WTC11 (cell line): Measurements from ENCODE around the gene PRR23C. TPM values are rescaled to one million over a fixed set of nuclear protein-coding genes. Genes with fewer than 3 reads are reported as not detected.

Experiments
- ATAC-seq: fragments of 200-7000 bp; cut with Tn5 transposase; 2 replicates; pipeline ENCODE4 v1.10.0; 2021; ENCODE audit warnings: mild to moderate bottlenecking, moderate library complexity
- CTCF ChIA-PET: fragments of 300-600 bp; sonication (Branson Sonifier 250); formaldehyde crosslinking; loops from one replicate; lab custom pipeline; 2021; ENCODE audit warnings: antibody characterized with exemption; lab: Charles Lee
- POLR2A ChIA-PET: fragments of 350-600 bp; sonication (Branson Sonifier 250); formaldehyde crosslinking; loops from one replicate; lab custom pipeline; 2021; ENCODE audit warnings: antibody characterized with exemption; lab: Charles Lee
- DNase-seq: peaks from one replicate; pipeline ENCODE4 v3.0.0; 2021; ENCODE audit warnings: low spot score
- H3K27ac Mint-ChIP-seq: 2 replicates; pipeline ENCODE4 v1.8.0; 2021; ENCODE audit warnings: mixed read lengths
- H3K27me3 Mint-ChIP-seq: 2 replicates; pipeline ENCODE4 v1.8.0; 2021; ENCODE audit warnings: low read depth, mild to moderate bottlenecking, moderate library complexity, mixed read lengths
- H3K36me3 Mint-ChIP-seq: 2 replicates; pipeline ENCODE4 v1.8.0; 2021; ENCODE audit warnings: mixed read lengths
- H3K4me1 Mint-ChIP-seq: 2 replicates; pipeline ENCODE4 v1.8.0; 2022; ENCODE audit warnings: mixed read lengths
- H3K4me3 Mint-ChIP-seq: 2 replicates; pipeline ENCODE4 v1.8.0; 2021; ENCODE audit warnings: mild to moderate bottlenecking, moderate library complexity, mixed read lengths
- H3K9me3 Mint-ChIP-seq: 2 replicates; pipeline ENCODE4 v1.8.0; 2021; ENCODE audit warnings: mixed read lengths
- CBFB ChIP-seq: sonication (generic); formaldehyde crosslinking; IDR thresholded peaks from 2 replicates; pipeline ENCODE4 v1.8.1; 2022; ENCODE audit warnings: mild to moderate bottlenecking, low read depth, missing genetic modification reagents
- CREB1 ChIP-seq: sonication (generic); formaldehyde crosslinking; IDR thresholded peaks from 2 replicates; pipeline ENCODE4 v1.8.0; 2023; ENCODE audit warnings: mild to moderate bottlenecking, missing genetic modification reagents
- ETV6 ChIP-seq: sonication (generic); formaldehyde crosslinking; IDR thresholded peaks from 2 replicates; pipeline ENCODE4 v1.8.1; 2022; ENCODE audit warnings: mild to moderate bottlenecking, missing genetic modification reagents
- IRF2 ChIP-seq: sonication (generic); formaldehyde crosslinking; IDR thresholded peaks from 2 replicates; pipeline ENCODE4 v1.8.0; 2022; ENCODE audit warnings: low read depth, missing genetic modification reagents, borderline replicate concordance
- JAZF1 ChIP-seq: fragments of 250-450 bp; sonication (Bioruptor Pico); IDR thresholded peaks from 2 replicates; pipeline ENCODE4 v1.9.0; 2021; ENCODE audit warnings: moderate library complexity, mild to moderate bottlenecking, inconsistent platforms
- KAT7 ChIP-seq: sonication (generic); formaldehyde crosslinking; IDR thresholded peaks from 2 replicates; pipeline ENCODE4 v1.8.1; 2023; ENCODE audit warnings: missing genetic modification reagents, mild to moderate bottlenecking, borderline replicate concordance
- MYBL2 ChIP-seq: sonication (generic); formaldehyde crosslinking; IDR thresholded peaks from 2 replicates; pipeline ENCODE4 v1.8.1; 2023; ENCODE audit warnings: mild to moderate bottlenecking, moderate library complexity, missing genetic modification reagents
- NFE2L1 ChIP-seq: sonication (generic); formaldehyde crosslinking; IDR thresholded peaks from 2 replicates; pipeline ENCODE4 v1.8.1; 2023; ENCODE audit warnings: missing genetic modification reagents
- OVOL2 ChIP-seq: fragments of 250-450 bp; sonication (Bioruptor Pico); IDR thresholded peaks from 2 replicates; pipeline ENCODE4 v1.9.0; 2021; ENCODE audit warnings: mild to moderate bottlenecking, borderline replicate concordance
- RELA ChIP-seq: sonication (generic); formaldehyde crosslinking; IDR thresholded peaks from 2 replicates; pipeline ENCODE4 v1.8.1; 2022; ENCODE audit warnings: missing genetic modification reagents, mild to moderate bottlenecking, borderline replicate concordance
- TEAD1 ChIP-seq: sonication (generic); formaldehyde crosslinking; IDR thresholded peaks from 2 replicates; pipeline ENCODE4 v1.8.0; 2022; ENCODE audit warnings: mild to moderate bottlenecking, missing genetic modification reagents
- TEAD4 ChIP-seq: sonication (generic); formaldehyde crosslinking; IDR thresholded peaks from 2 replicates; pipeline ENCODE4 v1.8.0; 2022; ENCODE audit warnings: mild to moderate bottlenecking, missing genetic modification reagents
- ZNF138 ChIP-seq: sonication (generic); formaldehyde crosslinking; conservative IDR thresholded peaks from 2 replicates; pipeline ENCODE4 v1.8.1; 2022; ENCODE audit warnings: mild to moderate bottlenecking, moderate library complexity, missing genetic modification reagents
- ZNF219 ChIP-seq: sonication (generic); formaldehyde crosslinking; IDR thresholded peaks from 2 replicates; pipeline ENCODE4 v1.8.0; 2023; ENCODE audit warnings: missing genetic modification reagents, mild to moderate bottlenecking, borderline replicate concordance
- ZNF232 ChIP-seq: sonication (generic); formaldehyde crosslinking; IDR thresholded peaks from 2 replicates; pipeline ENCODE4 v1.8.0; 2022; ENCODE audit warnings: mild to moderate bottlenecking, missing genetic modification reagents
- ZNF396 ChIP-seq: fragments of 250-450 bp; sonication (Bioruptor Pico); IDR thresholded peaks from 2 replicates; pipeline ENCODE4 v1.8.0; 2021; ENCODE audit warnings: mild to moderate bottlenecking, moderate library complexity, borderline replicate concordance
- total RNA-seq: library from RNA; stranded (reverse); gene quantifications from 3 replicates; pipeline ENCODE4 v1.2.3, GENCODE V29; 2021
- TF ChIP-seq, protein P1 (sequence below): sonication (generic); formaldehyde crosslinking; IDR thresholded peaks from 2 replicates; pipeline ENCODE4 v1.8.0; 2022; ENCODE audit warnings: mild to moderate bottlenecking, missing genetic modification reagents
- TF ChIP-seq, protein P2 (sequence below): sonication (generic); formaldehyde crosslinking; IDR thresholded peaks from 2 replicates; pipeline ENCODE4 v1.8.1; 2023; ENCODE audit warnings: mild to moderate bottlenecking, moderate library complexity, missing genetic modification reagents
- TF ChIP-seq, protein P3 (sequence below): sonication (generic); formaldehyde crosslinking; IDR thresholded peaks from 2 replicates; pipeline ENCODE4 v1.8.1; 2023; ENCODE audit warnings: mild to moderate bottlenecking, missing genetic modification reagents
- TF ChIP-seq, protein P4 (sequence below): sonication (generic); formaldehyde crosslinking; IDR thresholded peaks from 2 replicates; pipeline ENCODE4 v1.8.0; 2022; ENCODE audit warnings: missing genetic modification reagents
- TF ChIP-seq, protein P5 (sequence below): fragments of 250-450 bp; sonication (Bioruptor Pico); IDR thresholded peaks from 2 replicates; pipeline ENCODE4 v2.1.2; 2022; ENCODE audit warnings: mild to moderate bottlenecking, moderate library complexity
- TF ChIP-seq, protein P6 (sequence below): sonication (generic); formaldehyde crosslinking; IDR thresholded peaks from 2 replicates; pipeline ENCODE4 v1.8.1; 2023; ENCODE audit warnings: mild to moderate bottlenecking, missing genetic modification reagents, moderate library complexity

The PRR23C gene
- total RNA-seq, 1 experiment from 2014 or later, result not detected

DNA sequence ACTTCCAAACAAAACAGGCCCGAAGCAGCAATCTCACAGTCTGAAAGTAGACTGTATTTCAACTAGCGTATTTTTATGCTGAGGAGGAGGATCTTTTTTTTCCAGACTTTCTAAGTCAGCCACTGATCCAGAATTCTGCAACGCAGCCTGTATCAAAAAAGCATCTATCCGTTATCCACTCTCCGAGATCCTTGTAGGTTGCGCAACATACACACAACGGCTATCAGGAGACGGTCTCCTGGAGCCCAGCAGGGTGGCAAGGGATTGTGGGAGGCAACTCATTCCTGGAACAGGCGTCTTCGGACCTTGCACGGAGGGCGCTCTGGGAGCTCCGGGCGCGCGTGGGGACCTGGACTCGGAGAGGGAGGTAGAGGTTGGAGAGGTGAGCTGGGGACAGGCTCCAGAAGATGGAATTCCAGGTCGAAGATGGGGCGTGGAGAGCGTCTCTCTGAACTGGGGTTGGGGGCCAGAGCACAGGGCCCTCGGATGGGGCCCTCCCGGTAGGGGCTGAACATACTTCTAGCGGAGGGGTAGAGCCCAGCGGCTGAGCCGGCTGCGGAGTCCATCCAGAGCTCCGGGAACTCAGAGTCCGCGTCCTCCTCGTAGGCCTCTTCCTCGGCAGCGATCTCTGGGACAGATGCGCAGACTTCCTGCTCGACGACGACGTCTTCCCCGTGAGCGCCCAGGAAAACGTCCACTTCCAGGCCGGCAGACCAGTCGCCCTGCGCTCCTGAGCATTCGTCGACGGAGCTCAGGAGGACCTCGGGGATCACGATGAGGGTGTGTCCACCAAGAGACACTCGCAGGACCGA lies 932 bp downstream of the PRR23C start:
- POLR2A ChIA-PET, result interaction anchor here (0.5 kb wide), 1 partner anchor 383 kb away, joined by 4 read pairs; no protein-coding TSS in a partner anchor
- TF ChIP-seq ZNF232 (no peak), ZNF219 (CRISPR knock-in tag) (no peak), CBFB (CRISPR knock-in tag) (no peak), ZNF138 (CRISPR knock-in tag) (no peak), ZNF396 (no peak), OVOL2 (CRISPR knock-in tag) (no peak)
- TF ChIP-seq, protein P1, sequence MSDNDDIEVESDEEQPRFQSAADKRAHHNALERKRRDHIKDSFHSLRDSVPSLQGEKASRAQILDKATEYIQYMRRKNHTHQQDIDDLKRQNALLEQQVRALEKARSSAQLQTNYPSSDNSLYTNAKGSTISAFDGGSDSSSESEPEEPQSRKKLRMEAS (CRISPR knock-in tag), result no peak
- TF ChIP-seq, protein P2, sequence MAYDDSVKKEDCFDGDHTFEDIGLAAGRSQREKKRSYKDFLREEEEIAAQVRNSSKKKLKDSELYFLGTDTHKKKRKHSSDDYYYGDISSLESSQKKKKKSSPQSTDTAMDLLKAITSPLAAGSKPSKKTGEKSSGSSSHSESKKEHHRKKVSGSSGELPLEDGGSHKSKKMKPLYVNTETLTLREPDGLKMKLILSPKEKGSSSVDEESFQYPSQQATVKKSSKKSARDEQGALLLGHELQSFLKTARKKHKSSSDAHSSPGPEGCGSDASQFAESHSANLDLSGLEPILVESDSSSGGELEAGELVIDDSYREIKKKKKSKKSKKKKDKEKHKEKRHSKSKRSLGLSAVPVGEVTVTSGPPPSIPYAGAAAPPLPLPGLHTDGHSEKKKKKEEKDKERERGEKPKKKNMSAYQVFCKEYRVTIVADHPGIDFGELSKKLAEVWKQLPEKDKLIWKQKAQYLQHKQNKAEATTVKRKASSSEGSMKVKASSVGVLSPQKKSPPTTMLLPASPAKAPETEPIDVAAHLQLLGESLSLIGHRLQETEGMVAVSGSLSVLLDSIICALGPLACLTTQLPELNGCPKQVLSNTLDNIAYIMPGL (CRISPR knock-in tag), result no peak
- TF ChIP-seq, protein P3, sequence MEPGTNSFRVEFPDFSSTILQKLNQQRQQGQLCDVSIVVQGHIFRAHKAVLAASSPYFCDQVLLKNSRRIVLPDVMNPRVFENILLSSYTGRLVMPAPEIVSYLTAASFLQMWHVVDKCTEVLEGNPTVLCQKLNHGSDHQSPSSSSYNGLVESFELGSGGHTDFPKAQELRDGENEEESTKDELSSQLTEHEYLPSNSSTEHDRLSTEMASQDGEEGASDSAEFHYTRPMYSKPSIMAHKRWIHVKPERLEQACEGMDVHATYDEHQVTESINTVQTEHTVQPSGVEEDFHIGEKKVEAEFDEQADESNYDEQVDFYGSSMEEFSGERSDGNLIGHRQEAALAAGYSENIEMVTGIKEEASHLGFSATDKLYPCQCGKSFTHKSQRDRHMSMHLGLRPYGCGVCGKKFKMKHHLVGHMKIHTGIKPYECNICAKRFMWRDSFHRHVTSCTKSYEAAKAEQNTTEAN (CRISPR knock-in tag), result no peak
- TF ChIP-seq, protein P4, sequence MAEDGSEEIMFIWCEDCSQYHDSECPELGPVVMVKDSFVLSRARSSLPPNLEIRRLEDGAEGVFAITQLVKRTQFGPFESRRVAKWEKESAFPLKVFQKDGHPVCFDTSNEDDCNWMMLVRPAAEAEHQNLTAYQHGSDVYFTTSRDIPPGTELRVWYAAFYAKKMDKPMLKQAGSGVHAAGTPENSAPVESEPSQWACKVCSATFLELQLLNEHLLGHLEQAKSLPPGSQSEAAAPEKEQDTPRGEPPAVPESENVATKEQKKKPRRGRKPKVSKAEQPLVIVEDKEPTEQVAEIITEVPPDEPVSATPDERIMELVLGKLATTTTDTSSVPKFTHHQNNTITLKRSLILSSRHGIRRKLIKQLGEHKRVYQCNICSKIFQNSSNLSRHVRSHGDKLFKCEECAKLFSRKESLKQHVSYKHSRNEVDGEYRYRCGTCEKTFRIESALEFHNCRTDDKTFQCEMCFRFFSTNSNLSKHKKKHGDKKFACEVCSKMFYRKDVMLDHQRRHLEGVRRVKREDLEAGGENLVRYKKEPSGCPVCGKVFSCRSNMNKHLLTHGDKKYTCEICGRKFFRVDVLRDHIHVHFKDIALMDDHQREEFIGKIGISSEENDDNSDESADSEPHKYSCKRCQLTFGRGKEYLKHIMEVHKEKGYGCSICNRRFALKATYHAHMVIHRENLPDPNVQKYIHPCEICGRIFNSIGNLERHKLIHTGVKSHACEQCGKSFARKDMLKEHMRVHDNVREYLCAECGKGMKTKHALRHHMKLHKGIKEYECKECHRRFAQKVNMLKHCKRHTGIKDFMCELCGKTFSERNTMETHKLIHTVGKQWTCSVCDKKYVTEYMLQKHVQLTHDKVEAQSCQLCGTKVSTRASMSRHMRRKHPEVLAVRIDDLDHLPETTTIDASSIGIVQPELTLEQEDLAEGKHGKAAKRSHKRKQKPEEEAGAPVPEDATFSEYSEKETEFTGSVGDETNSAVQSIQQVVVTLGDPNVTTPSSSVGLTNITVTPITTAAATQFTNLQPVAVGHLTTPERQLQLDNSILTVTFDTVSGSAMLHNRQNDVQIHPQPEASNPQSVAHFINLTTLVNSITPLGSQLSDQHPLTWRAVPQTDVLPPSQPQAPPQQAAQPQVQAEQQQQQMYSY, result no peak
- Mint-ChIP-seq H3K4me3 (no peak overlapping the region), H3K4me1 (no peaks in the 10 kb centered on the region; the same call in 1 of the 2 replicates), H3K27ac (no peak overlapping the region), H3K36me3 (peaks cover 2% of the 10 kb centered on the region; the same call in 1 of the 2 replicates), H3K27me3 (no peaks in the 10 kb centered on the region; the same call in 1 of the 2 replicates), H3K9me3 (peaks cover 20% of the 10 kb centered on the region)
- no peak for ATAC-seq
- CTCF ChIA-PET, result interaction anchor here (0.6 kb wide), 1 partner anchor 1996 kb away, joined by 3 read pairs; no protein-coding TSS in a partner anchor
- DNase-seq, result no peak

DNA sequence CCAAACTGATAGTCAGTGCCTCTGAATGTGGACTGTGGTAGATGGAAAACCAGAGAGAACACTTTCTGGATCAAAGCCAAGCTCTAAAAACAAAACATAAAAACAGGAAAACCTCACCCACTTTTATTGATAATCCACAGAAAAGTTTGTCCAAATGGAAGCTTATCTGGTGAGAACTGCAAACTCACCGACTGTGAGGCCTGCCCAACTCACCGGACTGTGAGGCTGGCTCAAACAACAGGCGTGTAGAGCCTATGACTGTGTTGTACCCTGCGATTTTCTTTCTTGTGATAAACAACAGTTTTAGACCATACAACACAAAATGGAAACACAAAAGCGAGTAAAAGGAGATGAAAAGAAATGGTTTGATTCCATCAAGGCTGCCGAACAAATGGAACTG lies 7.2 kb downstream of the PRR23C start:
- no peaks in the 10 kb centered on the region; the same call in 1 of the 2 replicates for H3K27me3 Mint-ChIP-seq
- H3K9me3 Mint-ChIP-seq, result no peaks in the 10 kb centered on the region
- DNase-seq (no peak), ATAC-seq (no peak)
- H3K36me3 Mint-ChIP-seq, result no peaks in the 10 kb centered on the region
- TF ChIP-seq ETV6 (no peak), TEAD4 (CRISPR knock-in tag) (no peak), RELA (CRISPR knock-in tag) (no peak), TEAD1 (CRISPR knock-in tag) (no peak), IRF2 (CRISPR knock-in tag) (no peak), KAT7 (CRISPR knock-in tag) (no peak), JAZF1 (CRISPR knock-in tag) (no peak), OVOL2 (CRISPR knock-in tag) (no peak), CREB1 (CRISPR knock-in tag) (no peak), NFE2L1 (no peak), MYBL2 (CRISPR knock-in tag) (no peak)
- TF ChIP-seq, protein P5, sequence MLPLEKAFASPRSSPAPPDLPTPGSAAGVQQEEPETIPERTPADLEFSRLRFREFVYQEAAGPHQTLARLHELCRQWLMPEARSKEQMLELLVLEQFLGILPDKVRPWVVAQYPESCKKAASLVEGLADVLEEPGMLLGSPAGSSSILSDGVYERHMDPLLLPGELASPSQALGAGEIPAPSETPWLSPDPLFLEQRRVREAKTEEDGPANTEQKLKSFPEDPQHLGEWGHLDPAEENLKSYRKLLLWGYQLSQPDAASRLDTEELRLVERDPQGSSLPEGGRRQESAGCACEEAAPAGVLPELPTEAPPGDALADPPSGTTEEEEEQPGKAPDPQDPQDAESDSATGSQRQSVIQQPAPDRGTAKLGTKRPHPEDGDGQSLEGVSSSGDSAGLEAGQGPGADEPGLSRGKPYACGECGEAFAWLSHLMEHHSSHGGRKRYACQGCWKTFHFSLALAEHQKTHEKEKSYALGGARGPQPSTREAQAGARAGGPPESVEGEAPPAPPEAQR (CRISPR knock-in tag), result no peak
- TF ChIP-seq, protein P6, sequence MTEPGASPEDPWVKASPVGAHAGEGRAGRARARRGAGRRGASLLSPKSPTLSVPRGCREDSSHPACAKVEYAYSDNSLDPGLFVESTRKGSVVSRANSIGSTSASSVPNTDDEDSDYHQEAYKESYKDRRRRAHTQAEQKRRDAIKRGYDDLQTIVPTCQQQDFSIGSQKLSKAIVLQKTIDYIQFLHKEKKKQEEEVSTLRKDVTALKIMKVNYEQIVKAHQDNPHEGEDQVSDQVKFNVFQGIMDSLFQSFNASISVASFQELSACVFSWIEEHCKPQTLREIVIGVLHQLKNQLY (CRISPR knock-in tag), result no peak
- H3K4me3 Mint-ChIP-seq, result no peak overlapping the region
- CTCF ChIA-PET, result no interaction called here
- peaks cover 8% of the 10 kb centered on the region for H3K4me1 Mint-ChIP-seq
- POLR2A ChIA-PET, result no interaction called here
- H3K27ac Mint-ChIP-seq, result no peak overlapping the region
